Osteoblast (primary cell): ENCODE measurements around the gene INPP4B. TPM values are rescaled to one million over a fixed set of nuclear protein-coding genes. Genes with fewer than 3 reads are reported as not detected.

Experiments
- DNase-seq: peaks from one replicate; pipeline ENCODE4 v3.0.0; 2011; ENCODE audit warnings: low spot score, mixed read lengths; ENCODE audit not compliant: insufficient read length; ENCODE audit errors: missing footprints
- H2AFZ ChIP-seq: 2 replicates; pipeline ENCODE4 v1.6.0; 2011; ENCODE audit warnings: mild to moderate bottlenecking, low read length
- H3K27ac ChIP-seq: 2 replicates; pipeline ENCODE4 v1.5.1; 2011; ENCODE audit warnings: mild to moderate bottlenecking, low read depth, low read length, moderate library complexity
- H3K27me3 ChIP-seq: 2 replicates; pipeline ENCODE4 v1.6.0; 2012; ENCODE audit warnings: mild to moderate bottlenecking, control low read depth, inconsistent platforms, low read length, moderate library complexity; ENCODE audit not compliant: insufficient read depth
- H3K36me3 ChIP-seq: 2 replicates; pipeline ENCODE4 v1.5.1; 2011; ENCODE audit warnings: mild to moderate bottlenecking, low read length, control low read depth, moderate library complexity; ENCODE audit not compliant: insufficient read depth
- H3K4me1 ChIP-seq: 2 replicates; pipeline ENCODE4 v1.5.1; 2011; ENCODE audit warnings: mild to moderate bottlenecking, low read length, control low read depth, moderate library complexity; ENCODE audit not compliant: insufficient read depth
- H3K4me2 ChIP-seq: 2 replicates; pipeline ENCODE4 v1.6.0; 2011; ENCODE audit warnings: mild to moderate bottlenecking, low read length; ENCODE audit not compliant: insufficient read depth
- H3K4me3 ChIP-seq: fragments of 200-600 bp; sonication (generic); 3 replicates; pipeline ENCODE4 v1.5.1; 2012; ENCODE audit warnings: mild to moderate bottlenecking, low read length, inconsistent platforms; ENCODE audit not compliant: insufficient read depth
- H3K79me2 ChIP-seq: 2 replicates; pipeline ENCODE4 v1.6.0; 2012; ENCODE audit warnings: mild to moderate bottlenecking, low read length, control low read depth, inconsistent platforms; ENCODE audit not compliant: insufficient read depth
- H3K9me3 ChIP-seq: 2 replicates; pipeline ENCODE4 v1.5.1; 2011; ENCODE audit warnings: low read depth, low read length, control low read depth
- H4K20me1 ChIP-seq: 2 replicates; pipeline ENCODE4 v1.6.0; 2012; ENCODE audit warnings: mild to moderate bottlenecking, low read length, control low read depth; ENCODE audit not compliant: insufficient read depth
- CTCF ChIP-seq: IDR thresholded peaks from 2 replicates; pipeline ENCODE4 v1.5.1; 2011; ENCODE audit warnings: mild to moderate bottlenecking, low read depth, low read length, moderate library complexity; ENCODE audit errors: extremely low read depth
- total RNA-seq: library from RNA; depleted of rRNA; stranded (reverse); fragments of >200 nt; gene quantifications from 2 replicates; pipeline ENCODE4 v1.2.3, GENCODE V29; 2012

The INPP4B gene
- total RNA-seq, 1 donor, result 11.6 TPM

- no peak for DNase-seq
- Histone ChIP-seq H3K36me3 (no peaks in the 10 kb centered on the region), H3K27ac (no peak overlapping the region), H3K9me3 (no peaks in the 10 kb centered on the region), H3K27me3 (no peaks in the 10 kb centered on the region), H4K20me1 (no peaks in the 10 kb centered on the region), H3K4me2 (no peak overlapping the region), H2AFZ (no peak overlapping the region), H3K4me3 (no peak overlapping the region), H3K79me2 (no peaks in the 10 kb centered on the region), H3K4me1 (no peaks in the 10 kb centered on the region)
- TF ChIP-seq CTCF, result no peak
Observed at GRCh38 chr4:142687547-142688275, 158.4 kb downstream of the INPP4B start.

GRCh38 chr4:142686081-142686480 is 160.0 kb downstream of the INPP4B start:
- Histone ChIP-seq H3K4me1 (no peaks in the 10 kb centered on the region), H3K4me2 (no peak overlapping the region), H3K4me3 (no peak overlapping the region), H3K9me3 (no peaks in the 10 kb centered on the region), H3K27ac (no peak overlapping the region), H3K36me3 (no peaks in the 10 kb centered on the region), H2AFZ (no peak overlapping the region), H3K27me3 (no peaks in the 10 kb centered on the region), H3K79me2 (no peaks in the 10 kb centered on the region), H4K20me1 (no peaks in the 10 kb centered on the region)
- TF ChIP-seq CTCF, result no peak
- no peak for DNase-seq

GRCh38 chr4:142683997-142684396 is 162.1 kb downstream of the INPP4B start:
- no peaks in the 10 kb centered on the region for H3K79me2 ChIP-seq
- no peaks in the 10 kb centered on the region for H3K27me3 ChIP-seq
- no peak overlapping the region for H3K4me3 ChIP-seq
- H3K9me3 ChIP-seq, result no peaks in the 10 kb centered on the region
- DNase-seq, result no peak
- H3K4me2 ChIP-seq, result no peak overlapping the region
- no peak overlapping the region for H3K27ac ChIP-seq
- no peaks in the 10 kb centered on the region for H3K36me3 ChIP-seq
- no peak for TF ChIP-seq CTCF
- H2AFZ ChIP-seq, result no peak overlapping the region
- H3K4me1 ChIP-seq, result no peaks in the 10 kb centered on the region
- H4K20me1 ChIP-seq, result no peaks in the 10 kb centered on the region

- Histone ChIP-seq H3K4me2 (no peak overlapping the region), H4K20me1 (no peaks in the 10 kb centered on the region), H3K27me3 (no peaks in the 10 kb centered on the region), H3K79me2 (no peaks in the 10 kb centered on the region), H3K4me3 (no peak overlapping the region), H2AFZ (no peak overlapping the region), H3K27ac (no peak overlapping the region), H3K36me3 (no peaks in the 10 kb centered on the region), H3K4me1 (no peaks in the 10 kb centered on the region), H3K9me3 (no peaks in the 10 kb centered on the region)
- DNase-seq, result no peak
- no peak for TF ChIP-seq CTCF
Observed at GRCh38 chr4:142683503-142683902, 162.6 kb downstream of the INPP4B start.
